Ishikawa (cell line): Measurements from ENCODE around the gene COG4.

ENCODE experiments used
- CEBPB ChIP-seq: IDR thresholded peaks from 2 replicates; pipeline ENCODE4 v1.6.1; 2012
- EGR1 ChIP-seq: IDR thresholded peaks from 2 replicates; pipeline ENCODE4 v1.6.1; 2012
- EP300 ChIP-seq: IDR thresholded peaks from 2 replicates; pipeline ENCODE4 v1.6.1; 2012; ENCODE audit warnings: borderline replicate concordance
- FOXM1 ChIP-seq: IDR thresholded peaks from 2 replicates; pipeline ENCODE4 v1.6.1; 2012; ENCODE audit warnings: low read depth, borderline replicate concordance
- RAD21 ChIP-seq: IDR thresholded peaks from 2 replicates; pipeline ENCODE4 v1.6.1; 2012; ENCODE audit warnings: low read depth
- TAF1 ChIP-seq: IDR thresholded peaks from 2 replicates; pipeline ENCODE4 v1.6.1; 2012; ENCODE audit warnings: low read depth, mild to moderate bottlenecking
- TCF12 ChIP-seq: IDR thresholded peaks from 2 replicates; pipeline ENCODE4 v1.6.1; 2012; ENCODE audit warnings: low read depth
- TEAD4 ChIP-seq: IDR thresholded peaks from 2 replicates; pipeline ENCODE4 v1.6.1; 2012
- YY1 ChIP-seq: IDR thresholded peaks from 2 replicates; pipeline ENCODE4 v1.6.1; 2012; ENCODE audit warnings: low read depth
- ZBTB7A ChIP-seq: IDR thresholded peaks from 2 replicates; pipeline ENCODE4 v1.6.1; 2012; ENCODE audit warnings: low read depth
- TF ChIP-seq, protein P1 (sequence below): IDR thresholded peaks from 2 replicates; pipeline ENCODE4 v1.6.1; 2012; ENCODE audit warnings: low read depth, mild to moderate bottlenecking
- TF ChIP-seq, protein P2 (sequence below): IDR thresholded peaks from 2 replicates; pipeline ENCODE4 v1.6.1; 2012
- TF ChIP-seq, protein P3 (sequence below): IDR thresholded peaks from 2 replicates; pipeline ENCODE4 v1.6.1; 2012

DNA sequence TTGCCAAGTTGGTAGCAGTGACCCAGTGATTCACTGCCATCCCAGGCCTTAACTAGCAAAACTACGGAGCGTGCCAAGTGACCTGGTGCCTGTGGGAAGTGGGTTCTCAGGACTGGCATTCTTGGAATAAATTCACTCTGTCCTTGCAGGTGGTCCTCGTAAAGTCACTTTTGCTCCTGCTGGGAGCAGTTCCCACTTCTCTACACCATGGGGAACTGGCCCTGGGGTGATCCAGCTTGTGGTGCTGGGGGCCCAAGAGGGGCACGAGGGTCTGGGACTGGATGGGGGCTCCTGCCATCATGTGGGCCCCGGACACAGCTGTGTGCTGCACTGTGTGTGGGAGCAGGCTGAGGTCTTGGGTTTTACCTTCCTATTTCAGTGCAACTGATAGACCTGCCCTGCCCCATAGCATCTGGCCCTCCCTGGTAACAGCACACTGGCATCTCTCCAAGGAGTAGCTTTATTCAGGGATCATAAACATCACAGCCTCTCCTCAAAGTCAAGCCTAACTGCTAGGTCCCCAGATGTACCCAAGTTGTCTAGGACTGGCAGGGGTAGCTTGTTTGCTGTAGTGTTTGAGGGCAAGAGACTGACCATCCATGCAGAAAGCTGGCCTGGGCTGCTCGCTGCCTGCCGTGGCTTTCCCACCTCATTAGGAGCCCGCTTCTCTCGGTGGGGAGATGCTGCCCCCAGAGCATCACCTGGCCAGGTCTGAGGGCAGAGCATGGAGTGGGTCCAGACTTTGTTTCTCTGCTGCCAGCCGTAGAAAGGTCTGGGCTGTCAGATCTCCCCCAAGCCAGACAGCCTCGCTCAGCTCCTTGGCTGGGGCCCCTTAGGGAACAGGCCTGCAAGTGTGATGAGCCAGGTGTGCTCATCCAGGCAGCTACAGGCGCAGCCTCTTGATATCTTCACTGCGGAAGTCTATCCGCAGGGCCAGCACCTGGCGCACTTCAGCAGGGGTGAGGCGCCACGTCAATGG is 42.9 kb downstream of the COG4 start:
- TF ChIP-seq EGR1 (no peak), TAF1 (no peak), FOXM1 (no peak), EP300 (no peak), RAD21 (no peak), TCF12 (no peak), TEAD4 (no peak), YY1 (no peak), CEBPB (no peak), ZBTB7A (no peak)
- TF ChIP-seq, protein P1, sequence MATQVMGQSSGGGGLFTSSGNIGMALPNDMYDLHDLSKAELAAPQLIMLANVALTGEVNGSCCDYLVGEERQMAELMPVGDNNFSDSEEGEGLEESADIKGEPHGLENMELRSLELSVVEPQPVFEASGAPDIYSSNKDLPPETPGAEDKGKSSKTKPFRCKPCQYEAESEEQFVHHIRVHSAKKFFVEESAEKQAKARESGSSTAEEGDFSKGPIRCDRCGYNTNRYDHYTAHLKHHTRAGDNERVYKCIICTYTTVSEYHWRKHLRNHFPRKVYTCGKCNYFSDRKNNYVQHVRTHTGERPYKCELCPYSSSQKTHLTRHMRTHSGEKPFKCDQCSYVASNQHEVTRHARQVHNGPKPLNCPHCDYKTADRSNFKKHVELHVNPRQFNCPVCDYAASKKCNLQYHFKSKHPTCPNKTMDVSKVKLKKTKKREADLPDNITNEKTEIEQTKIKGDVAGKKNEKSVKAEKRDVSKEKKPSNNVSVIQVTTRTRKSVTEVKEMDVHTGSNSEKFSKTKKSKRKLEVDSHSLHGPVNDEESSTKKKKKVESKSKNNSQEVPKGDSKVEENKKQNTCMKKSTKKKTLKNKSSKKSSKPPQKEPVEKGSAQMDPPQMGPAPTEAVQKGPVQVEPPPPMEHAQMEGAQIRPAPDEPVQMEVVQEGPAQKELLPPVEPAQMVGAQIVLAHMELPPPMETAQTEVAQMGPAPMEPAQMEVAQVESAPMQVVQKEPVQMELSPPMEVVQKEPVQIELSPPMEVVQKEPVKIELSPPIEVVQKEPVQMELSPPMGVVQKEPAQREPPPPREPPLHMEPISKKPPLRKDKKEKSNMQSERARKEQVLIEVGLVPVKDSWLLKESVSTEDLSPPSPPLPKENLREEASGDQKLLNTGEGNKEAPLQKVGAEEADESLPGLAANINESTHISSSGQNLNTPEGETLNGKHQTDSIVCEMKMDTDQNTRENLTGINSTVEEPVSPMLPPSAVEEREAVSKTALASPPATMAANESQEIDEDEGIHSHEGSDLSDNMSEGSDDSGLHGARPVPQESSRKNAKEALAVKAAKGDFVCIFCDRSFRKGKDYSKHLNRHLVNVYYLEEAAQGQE = no peak
- TF ChIP-seq, protein P2, sequence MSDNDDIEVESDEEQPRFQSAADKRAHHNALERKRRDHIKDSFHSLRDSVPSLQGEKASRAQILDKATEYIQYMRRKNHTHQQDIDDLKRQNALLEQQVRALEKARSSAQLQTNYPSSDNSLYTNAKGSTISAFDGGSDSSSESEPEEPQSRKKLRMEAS = no peak
- TF ChIP-seq, protein P3, sequence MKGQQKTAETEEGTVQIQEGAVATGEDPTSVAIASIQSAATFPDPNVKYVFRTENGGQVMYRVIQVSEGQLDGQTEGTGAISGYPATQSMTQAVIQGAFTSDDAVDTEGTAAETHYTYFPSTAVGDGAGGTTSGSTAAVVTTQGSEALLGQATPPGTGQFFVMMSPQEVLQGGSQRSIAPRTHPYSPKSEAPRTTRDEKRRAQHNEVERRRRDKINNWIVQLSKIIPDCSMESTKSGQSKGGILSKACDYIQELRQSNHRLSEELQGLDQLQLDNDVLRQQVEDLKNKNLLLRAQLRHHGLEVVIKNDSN = no peak
